Tibial nerve (tissue), 4 donors: ENCODE data around the gene MTCH2. TPM values are rescaled to one million over a fixed set of nuclear protein-coding genes. Genes with fewer than 3 reads are reported as not detected.

Source experiments
- DNase-seq, 2 donors: peaks; one replicate each; pipeline ENCODE4 v3.0.0-alpha.2; 2019; ENCODE audit warnings: low spot score in 2 of 2
- H3K27ac ChIP-seq, 4 donors: fragments of 200-600 bp; sonication (generic) in 3 of 4; one replicate each; pipeline ENCODE4 v1.5.1; 2017 to 2019; ENCODE audit warnings: mild to moderate bottlenecking in 1 of 4
- H3K27me3 ChIP-seq, 2 donors: fragments of 200-600 bp; sonication (generic) in 1 of 2; one replicate each; pipeline versions ENCODE4 v1.5.1 to v1.6.0; 2017 to 2019
- H3K36me3 ChIP-seq, 3 donors: fragments of 200-600 bp; sonication (generic); one replicate each; pipeline ENCODE4 v1.5.1; 2018 to 2019
- H3K4me1 ChIP-seq, 4 donors: fragments of 200-600 bp; sonication (generic) in 3 of 4; one replicate each; pipeline ENCODE4 v1.5.1; 2017 to 2019
- H3K4me3 ChIP-seq, 4 donors: fragments of 200-600 bp; sonication (generic) in 3 of 4; one replicate each; pipeline ENCODE4 v1.5.1; 2017 to 2019; ENCODE audit warnings: mild to moderate bottlenecking in 1 of 4, moderate library complexity in 1 of 4
- H3K9me3 ChIP-seq, 4 donors: fragments of 200-600 bp; sonication (generic) in 3 of 4; one replicate each; pipeline ENCODE4 v1.5.1; 2017 to 2019
- CTCF ChIP-seq, 5 experiments: fragments of 200-600 bp in 3 of 5; fragments of 450-650 bp in 2 of 5; sonication (generic) in 3 of 5; IDR thresholded peaks; one replicate each; pipeline ENCODE4 v1.5.1; 2016 to 2019; ENCODE audit warnings: antibody characterized with exemption in 5 of 5, mild to moderate bottlenecking in 3 of 5, moderate library complexity in 2 of 5
- EP300 ChIP-seq, 2 donors: sonication (generic); formaldehyde crosslinking; IDR thresholded peaks; one replicate each; pipeline ENCODE4 v1.6.1; 2017; ENCODE audit warnings: antibody characterized with exemption in 2 of 2, mild to moderate bottlenecking in 1 of 2
- POLR2A ChIP-seq, 2 donors: fragments of 450-650 bp; IDR thresholded peaks; one replicate each; pipeline ENCODE4 v1.6.1; 2017; ENCODE audit warnings: antibody characterized with exemption in 2 of 2, mild to moderate bottlenecking in 2 of 2, moderate library complexity in 2 of 2
- WGBS, 2 donors: methylation state at CpG; one replicate each; pipeline ENCODE4 v1.1.5; 2018; 5-methylcytosine and 5-hydroxymethylcytosine counted together
- small RNA-seq: library from RNA; depleted of rRNA; stranded (forward); fragments of <200 nt; gene quantifications from one replicate; pipeline ENCODE3, GENCODE V24; 2016
- total RNA-seq, 4 donors: library from RNA; depleted of rRNA; stranded (reverse); fragments of >200 nt; gene quantifications; one replicate each; pipeline ENCODE4 v1.1.0, GENCODE V29; 2016

MTCH2 gene
- total RNA-seq, 4 donors from 2014 or later, result 33.0 to 50.2 (median 36.3) TPM

- no peak for TF ChIP-seq POLR2A (IDR thresholded peaks at IDR 0.05)
- TF ChIP-seq CTCF (IDR thresholded peaks at IDR 0.05), result no peak
- no peak for TF ChIP-seq EP300 (IDR thresholded peaks at IDR 0.05)
- 81 to 87% methylated on average over 3 of the region's 3 CpGs for WGBS, 2 donors
- Histone ChIP-seq H3K9me3 (no peaks in the 10 kb centered on the region), H3K36me3 (peaks cover 3 to 74% (median 8%) of the 10 kb centered on the region in 3 donors), H3K27me3 (no peaks in the 10 kb centered on the region), H3K27ac (no peak overlapping the region), H3K4me1 (peaks cover 0 to 37% (median 6%) of the 10 kb centered on the region in 4 donors), H3K4me3 (no peak overlapping the region)
- DNase-seq, result no peak
Observed at GRCh38 chr11:47570651-47571356, 71.6 kb downstream of the MTCH2 start.

- TF ChIP-seq CTCF (IDR thresholded peaks at IDR 0.05), result no peak
- no peak for TF ChIP-seq POLR2A (IDR thresholded peaks at IDR 0.05)
- 99% methylated on average over 7 of the region's 7 CpGs for WGBS, 2 donors
- peaks cover 0 to 43% (median 8%) of the 10 kb centered on the region in 4 donors for H3K4me1 ChIP-seq
- no peak overlapping the region for H3K27ac ChIP-seq
- no peaks in the 10 kb centered on the region for H3K9me3 ChIP-seq
- H3K4me3 ChIP-seq, result no peak overlapping the region
- DNase-seq, result no peak
- peaks cover 3 to 63% (median 8%) of the 10 kb centered on the region in 3 donors for H3K36me3 ChIP-seq
- no peaks in the 10 kb centered on the region for H3K27me3 ChIP-seq
Observed at GRCh38 chr11:47569646-47570045, 72.7 kb downstream of the MTCH2 start.

Small RNAs within 50 kb of the gene (small RNA-seq; reads per million reads assigned to genes)
- not detected for gene RNU5E-10P

Other genes with a start within 250 kb of the MTCH2 start
- 100 to 1,000 TPM in 3 of 4 donors, 10 to 100 TPM in 1; 91.6 to 142 (median 116) TPM for gene SLC39A13, start 234.0 kb downstream of the MTCH2 start, total RNA-seq
- 100 to 1,000 TPM; 103 to 147 (median 128) TPM for gene PSMC3, start 216.1 kb downstream of the MTCH2 start, total RNA-seq
- 1 to 10 TPM; 2.2 to 6.7 (median 2.7) TPM for gene RAPSN, start 193.4 kb downstream of the MTCH2 start, total RNA-seq
- gene CELF1, start 89.4 kb downstream of the MTCH2 start, total RNA-seq, result 100 to 1,000 TPM in 3 of 4 donors, 10 to 100 TPM in 1; 70.3 to 144 (median 127) TPM
- 100 to 1,000 TPM in 3 of 4 donors, 10 to 100 TPM in 1; 97.3 to 158 (median 137) TPM for gene PTPMT1, start 77.0 kb downstream of the MTCH2 start, total RNA-seq
- 10 to 100 TPM; 18.0 to 20.8 (median 19.5) TPM for gene KBTBD4, start 63.6 kb downstream of the MTCH2 start, total RNA-seq
- gene NDUFS3, start 63.5 kb downstream of the MTCH2 start, total RNA-seq, result 10 to 100 TPM; 55.1 to 65.4 (median 61.1) TPM
- 10 to 100 TPM in 1 of 4 donors, 1 to 10 TPM in 3; 3.3 to 22.7 (median 4.1) TPM for gene FAM180B, start 55.9 kb downstream of the MTCH2 start, total RNA-seq
- gene C1QTNF4, start 48.1 kb downstream of the MTCH2 start, total RNA-seq, result 10 to 100 TPM in 2 of 4 donors, 1 to 10 TPM in 2; 6.9 to 13.2 (median 9.2) TPM
- 1 to 10 TPM in 2 of 4 donors, under 1 TPM in 1, not detected in 1; 0.44 to 5.9 (median 4.2) TPM for gene AGBL2, start 72.8 kb upstream of the MTCH2 start, total RNA-seq
- gene FNBP4, start 124.8 kb upstream of the MTCH2 start, total RNA-seq, result 100 to 1,000 TPM; 153 to 351 (median 199) TPM
- 10 to 100 TPM; 26.3 to 39.8 (median 28.6) TPM for gene NUP160, start 205.8 kb upstream of the MTCH2 start, total RNA-seq